Nephron progenitor cell (in vitro differentiated cells): ENCODE measurements around the gene EFCC1.

ENCODE experiments used
- DNase-seq: peaks from one replicate; pipeline ENCODE4 v3.0.0; 2021
- H3K27ac Mint-ChIP-seq: 2 replicates; pipeline ENCODE4 v1.8.0; 2021; ENCODE audit warnings: mild to moderate bottlenecking, moderate library complexity, mixed read lengths
- H3K27me3 Mint-ChIP-seq: 2 replicates; pipeline ENCODE4 v1.8.0; 2021; ENCODE audit warnings: mild to moderate bottlenecking, low read depth, mixed read lengths; ENCODE audit not compliant: poor library complexity
- H3K36me3 Mint-ChIP-seq: 2 replicates; pipeline ENCODE4 v1.8.0; 2021; ENCODE audit warnings: low read depth, mixed read lengths
- H3K4me1 Mint-ChIP-seq: 2 replicates; pipeline ENCODE4 v1.8.0; 2021; ENCODE audit warnings: mixed read lengths
- H3K4me3 Mint-ChIP-seq: 2 replicates; pipeline ENCODE4 v1.8.0; 2021; ENCODE audit warnings: mild to moderate bottlenecking, moderate library complexity, mixed read lengths
- H3K9me3 Mint-ChIP-seq: 2 replicates; pipeline ENCODE4 v1.8.0; 2021; ENCODE audit warnings: mild to moderate bottlenecking, moderate library complexity, mixed read lengths
- CTCF ChIP-seq: fragments of 200-600 bp; sonication (generic); IDR thresholded peaks from 2 replicates; pipeline ENCODE4 v1.5.0; 2021; ENCODE audit warnings: antibody characterized with exemption

EFCC1 gene

GRCh38 chr3:129059311-129059958 lies 58.3 kb downstream of the EFCC1 start:
- Mint-ChIP-seq H3K4me3 (no peak overlapping the region), H3K27ac (no peak overlapping the region), H3K36me3 (no peaks in the 10 kb centered on the region), H3K27me3 (peaks cover 23% of the 10 kb centered on the region), H3K4me1 (peaks cover 14% of the 10 kb centered on the region), H3K9me3 (no peaks in the 10 kb centered on the region)
- TF ChIP-seq CTCF: no peak
- DNase-seq: no peak

- no peak within 1 kb of the TSS for H3K4me3 Mint-ChIP-seq
Measured at GRCh38 chr3:129060276-129061022, 59.3 kb downstream of the EFCC1 start, which contains the start of gene GP9. Gene GP9 (plus strand): TSS chr3:129060779. CDS start chr3:129061740, 961 bp downstream.

GRCh38 chr3:129061023-129061887 lies 60.2 kb downstream of the EFCC1 start:
- no peaks in the 10 kb centered on the region for H3K9me3 Mint-ChIP-seq
- H3K27ac Mint-ChIP-seq: no peak overlapping the region

More at GRCh38 chr3:129060276-129061022, 59.3 kb downstream of the EFCC1 start, which contains the start of gene GP9:
- Mint-ChIP-seq H3K4me1 (peaks cover 19% of the 10 kb centered on the region), H3K9me3 (no peaks in the 10 kb centered on the region), H3K36me3 (no peaks in the 10 kb centered on the region), H3K27ac (no peak within 1 kb of the TSS), H3K27me3 (peaks cover 15% of the 10 kb centered on the region)
- TF ChIP-seq CTCF: no peak
- no peak for DNase-seq

GRCh38 chr3:129061888-129062834 lies 61.1 kb downstream of the EFCC1 start:
- no peak overlapping the region for H3K27ac Mint-ChIP-seq
- no peaks in the 10 kb centered on the region for H3K27me3 Mint-ChIP-seq
- H3K4me1 Mint-ChIP-seq: peaks cover 23% of the 10 kb centered on the region
- H3K9me3 Mint-ChIP-seq: no peaks in the 10 kb centered on the region
- no peaks in the 10 kb centered on the region for H3K36me3 Mint-ChIP-seq
- H3K4me3 Mint-ChIP-seq: no peak overlapping the region
- DNase-seq: no peak
- TF ChIP-seq CTCF: no peak

More at GRCh38 chr3:129061023-129061887, 60.2 kb downstream of the EFCC1 start:
- H3K36me3 Mint-ChIP-seq: no peaks in the 10 kb centered on the region
- TF ChIP-seq CTCF: no peak
- no peak for DNase-seq
- H3K27me3 Mint-ChIP-seq: peaks cover 8% of the 10 kb centered on the region
- no peak overlapping the region for H3K4me3 Mint-ChIP-seq
- peaks cover 23% of the 10 kb centered on the region for H3K4me1 Mint-ChIP-seq

- peaks cover 4% of the 10 kb centered on the region for H3K9me3 Mint-ChIP-seq
- H3K4me3 Mint-ChIP-seq: no peak overlapping the region
- no peaks in the 10 kb centered on the region for H3K36me3 Mint-ChIP-seq
- TF ChIP-seq CTCF: no peak
- DNase-seq: no peak
- H3K27me3 Mint-ChIP-seq: no peaks in the 10 kb centered on the region
- peaks cover 28% of the 10 kb centered on the region for H3K4me1 Mint-ChIP-seq
- no peak overlapping the region for H3K27ac Mint-ChIP-seq
Measured at GRCh38 chr3:129063091-129063640, 62.1 kb downstream of the EFCC1 start.
